ENCODE results near the gene SPATA9.

DNA sequence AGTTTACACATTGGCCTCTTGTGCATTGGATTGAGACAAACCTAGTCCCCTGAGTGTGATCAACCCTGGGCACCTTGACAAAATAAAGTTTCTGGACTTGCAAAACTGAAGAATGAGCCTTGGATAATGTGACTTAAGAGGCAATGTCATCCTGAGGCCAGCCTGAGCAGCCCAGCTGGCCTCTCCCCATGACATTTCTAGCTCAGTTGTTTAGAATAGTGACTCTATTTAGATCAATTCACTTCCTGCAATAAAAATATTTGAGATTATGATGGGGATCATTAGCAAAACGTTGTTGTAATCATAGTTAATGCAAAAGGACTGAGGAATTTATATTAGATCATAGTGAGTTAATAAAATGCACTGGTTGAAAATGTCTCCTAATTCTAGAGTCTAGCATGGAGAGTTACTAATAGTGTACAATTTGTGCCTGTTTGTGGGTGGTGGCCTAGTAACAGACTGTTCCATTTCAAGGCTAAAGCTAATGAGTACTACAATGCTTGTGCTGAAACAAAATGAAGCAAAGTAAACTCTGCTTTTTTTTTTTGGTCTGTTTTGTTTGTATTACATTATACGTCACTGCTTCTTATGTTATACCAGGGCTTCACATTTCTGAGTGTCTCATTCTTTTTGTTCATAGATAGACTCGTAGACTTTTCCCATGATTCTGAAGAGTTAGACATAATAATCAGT lies 37.4 kb upstream of the SPATA9 start:
- TF ChIP-seq, protein P1, sequence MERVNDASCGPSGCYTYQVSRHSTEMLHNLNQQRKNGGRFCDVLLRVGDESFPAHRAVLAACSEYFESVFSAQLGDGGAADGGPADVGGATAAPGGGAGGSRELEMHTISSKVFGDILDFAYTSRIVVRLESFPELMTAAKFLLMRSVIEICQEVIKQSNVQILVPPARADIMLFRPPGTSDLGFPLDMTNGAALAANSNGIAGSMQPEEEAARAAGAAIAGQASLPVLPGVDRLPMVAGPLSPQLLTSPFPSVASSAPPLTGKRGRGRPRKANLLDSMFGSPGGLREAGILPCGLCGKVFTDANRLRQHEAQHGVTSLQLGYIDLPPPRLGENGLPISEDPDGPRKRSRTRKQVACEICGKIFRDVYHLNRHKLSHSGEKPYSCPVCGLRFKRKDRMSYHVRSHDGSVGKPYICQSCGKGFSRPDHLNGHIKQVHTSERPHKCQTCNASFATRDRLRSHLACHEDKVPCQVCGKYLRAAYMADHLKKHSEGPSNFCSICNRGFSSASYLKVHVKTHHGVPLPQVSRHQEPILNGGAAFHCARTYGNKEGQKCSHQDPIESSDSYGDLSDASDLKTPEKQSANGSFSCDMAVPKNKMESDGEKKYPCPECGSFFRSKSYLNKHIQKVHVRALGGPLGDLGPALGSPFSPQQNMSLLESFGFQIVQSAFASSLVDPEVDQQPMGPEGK (CRISPR knock-in tag; IDR thresholded peaks at IDR 0.05; ENCODE audit: borderline replicate concordance): no peak
- TF ChIP-seq, protein P2, sequence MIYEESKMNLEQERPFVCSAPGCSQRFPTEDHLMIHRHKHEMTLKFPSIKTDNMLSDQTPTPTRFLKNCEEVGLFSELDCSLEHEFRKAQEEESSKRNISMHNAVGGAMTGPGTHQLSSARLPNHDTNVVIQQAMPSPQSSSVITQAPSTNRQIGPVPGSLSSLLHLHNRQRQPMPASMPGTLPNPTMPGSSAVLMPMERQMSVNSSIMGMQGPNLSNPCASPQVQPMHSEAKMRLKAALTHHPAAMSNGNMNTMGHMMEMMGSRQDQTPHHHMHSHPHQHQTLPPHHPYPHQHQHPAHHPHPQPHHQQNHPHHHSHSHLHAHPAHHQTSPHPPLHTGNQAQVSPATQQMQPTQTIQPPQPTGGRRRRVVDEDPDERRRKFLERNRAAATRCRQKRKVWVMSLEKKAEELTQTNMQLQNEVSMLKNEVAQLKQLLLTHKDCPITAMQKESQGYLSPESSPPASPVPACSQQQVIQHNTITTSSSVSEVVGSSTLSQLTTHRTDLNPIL (CRISPR knock-in tag; IDR thresholded peaks at IDR 0.05; ENCODE audit: low read depth): no peak
- TF ChIP-seq, protein P3, sequence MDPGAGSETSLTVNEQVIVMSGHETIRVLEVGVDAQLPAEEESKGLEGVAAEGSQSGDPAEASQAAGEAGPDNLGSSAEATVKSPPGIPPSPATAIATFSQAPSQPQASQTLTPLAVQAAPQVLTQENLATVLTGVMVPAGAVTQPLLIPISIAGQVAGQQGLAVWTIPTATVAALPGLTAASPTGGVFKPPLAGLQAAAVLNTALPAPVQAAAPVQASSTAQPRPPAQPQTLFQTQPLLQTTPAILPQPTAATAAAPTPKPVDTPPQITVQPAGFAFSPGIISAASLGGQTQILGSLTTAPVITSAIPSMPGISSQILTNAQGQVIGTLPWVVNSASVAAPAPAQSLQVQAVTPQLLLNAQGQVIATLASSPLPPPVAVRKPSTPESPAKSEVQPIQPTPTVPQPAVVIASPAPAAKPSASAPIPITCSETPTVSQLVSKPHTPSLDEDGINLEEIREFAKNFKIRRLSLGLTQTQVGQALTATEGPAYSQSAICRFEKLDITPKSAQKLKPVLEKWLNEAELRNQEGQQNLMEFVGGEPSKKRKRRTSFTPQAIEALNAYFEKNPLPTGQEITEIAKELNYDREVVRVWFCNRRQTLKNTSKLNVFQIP (CRISPR knock-in tag; IDR thresholded peaks at IDR 0.05; ENCODE audit: borderline replicate concordance, low read depth): no peak
- no peak for TF ChIP-seq RARB (CRISPR knock-in tag; IDR thresholded peaks at IDR 0.05)

Data from SK-N-SH treated with all-trans-retinoic acid at 6 μM for 48 hours (cell line).